HEK293 (cell line): Measurements from ENCODE around the gene SMIM41.

Experiments
- CTCF ChIP-seq: fragments of 450-650 bp; formaldehyde crosslinking; IDR thresholded peaks from 2 replicates; pipeline ENCODE4 v1.5.1; 2016; ENCODE audit warnings: missing biosample characterization, missing genetic modification characterization
- ZBTB48 ChIP-seq: fragments of 450-650 bp; formaldehyde crosslinking; IDR thresholded peaks from 2 replicates; pipeline ENCODE4 v1.5.1; 2016; ENCODE audit warnings: missing biosample characterization, missing genetic modification characterization
- ZNF112 ChIP-seq: fragments of 450-650 bp; formaldehyde crosslinking; IDR thresholded peaks from 2 replicates; pipeline ENCODE4 v1.5.0; 2017; ENCODE audit warnings: missing biosample characterization, missing genetic modification characterization
- ZNF274 ChIP-seq, 2 experiments: fragments of 200-500 bp in 1 of 2; fragments of 450-650 bp in 1 of 2; sonication (Bioruptor generic) in 1 of 2; formaldehyde crosslinking in 1 of 2; IDR thresholded peaks; 2 replicates each; pipeline versions ENCODE4 v1.5.1 to v1.6.1; 2014 to 2016; ENCODE audit warnings: borderline replicate concordance in 1 of 2, inconsistent platforms in 1 of 2, low read length in 1 of 2, missing biosample characterization in 1 of 2, missing genetic modification characterization in 1 of 2
- ZSCAN30 ChIP-seq: fragments of 450-650 bp; IDR thresholded peaks from 2 replicates; pipeline ENCODE4 v1.5.1; 2018; ENCODE audit warnings: missing biosample characterization, mild to moderate bottlenecking, missing genetic modification characterization, moderate library complexity

- no peak for TF ChIP-seq CTCF (tag by site-specific recombination)
- TF ChIP-seq ZNF112 (tag by site-specific recombination) = no peak
- TF ChIP-seq ZNF274 (IDR thresholded peaks at IDR 0.05; ENCODE audit: low read length) = no peak
- no peak for TF ChIP-seq ZNF274 (tag by site-specific recombination; IDR thresholded peaks at IDR 0.05; ENCODE audit: borderline replicate concordance)
- no peak for TF ChIP-seq ZBTB48
- TF ChIP-seq ZSCAN30 = no peak
Observed at GRCh38 chr12:52033446-52034140, 45.9 kb upstream of the SMIM41 start.
